Measurements from ENCODE around the gene SCYL2. TPM values are rescaled to one million over a fixed set of nuclear protein-coding genes. Genes with fewer than 3 reads are reported as not detected.
"Not testable (repeated sequence)": the region's sequence is repeated elsewhere in the genome, so short reads cannot be mapped to it uniquely, and the experiment has no call there.

The SCYL2 gene
- total RNA-seq, 4 donors from 2014 or later: 28.9 to 44.9 (median 33.3) TPM

DNA sequence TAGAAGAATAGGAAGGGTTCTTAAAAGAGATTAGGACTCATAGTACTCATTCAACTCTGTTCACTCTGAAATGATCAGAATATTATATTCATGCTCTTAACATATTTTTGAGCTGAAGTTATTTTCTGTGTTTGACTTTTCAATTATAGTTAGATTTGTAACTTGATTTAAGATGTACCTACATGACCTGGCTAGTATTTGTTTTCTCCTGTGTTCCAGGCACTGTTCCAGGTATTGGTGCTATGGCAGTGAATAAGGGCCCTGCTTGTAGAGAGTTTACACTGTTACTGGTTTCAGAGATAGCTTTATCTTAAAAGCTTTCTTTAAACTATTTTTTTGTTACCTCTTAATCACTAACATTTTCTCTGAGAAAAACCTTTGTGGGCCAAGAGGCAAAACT lies 70.8 kb downstream of the SCYL2 start:
- H3K4me1 ChIP-seq: peaks cover 0 to 3% of the 10 kb centered on the region in 2 donors
- intact Hi-C loops (cut with DNase I; ENCODE audit: low total_unique reads) (no loop called here), in situ Hi-C loops (cut with MboI; ENCODE audit: low sequenced_read_pairs in 4 of 4) (no loop called here)
- no peaks in the 10 kb centered on the region for H3K9me3 ChIP-seq
- H3K27ac ChIP-seq: no peak overlapping the region
- peaks cover 0 to 28% of the 10 kb centered on the region in 2 donors for H3K36me3 ChIP-seq
- H3K4me3 ChIP-seq: no peak overlapping the region
- ATAC-seq: no peak
- no peaks in the 10 kb centered on the region for H3K27me3 ChIP-seq
- no peak for TF ChIP-seq POLR2A (IDR thresholded peaks at IDR 0.05)
- TF ChIP-seq, protein P1, sequence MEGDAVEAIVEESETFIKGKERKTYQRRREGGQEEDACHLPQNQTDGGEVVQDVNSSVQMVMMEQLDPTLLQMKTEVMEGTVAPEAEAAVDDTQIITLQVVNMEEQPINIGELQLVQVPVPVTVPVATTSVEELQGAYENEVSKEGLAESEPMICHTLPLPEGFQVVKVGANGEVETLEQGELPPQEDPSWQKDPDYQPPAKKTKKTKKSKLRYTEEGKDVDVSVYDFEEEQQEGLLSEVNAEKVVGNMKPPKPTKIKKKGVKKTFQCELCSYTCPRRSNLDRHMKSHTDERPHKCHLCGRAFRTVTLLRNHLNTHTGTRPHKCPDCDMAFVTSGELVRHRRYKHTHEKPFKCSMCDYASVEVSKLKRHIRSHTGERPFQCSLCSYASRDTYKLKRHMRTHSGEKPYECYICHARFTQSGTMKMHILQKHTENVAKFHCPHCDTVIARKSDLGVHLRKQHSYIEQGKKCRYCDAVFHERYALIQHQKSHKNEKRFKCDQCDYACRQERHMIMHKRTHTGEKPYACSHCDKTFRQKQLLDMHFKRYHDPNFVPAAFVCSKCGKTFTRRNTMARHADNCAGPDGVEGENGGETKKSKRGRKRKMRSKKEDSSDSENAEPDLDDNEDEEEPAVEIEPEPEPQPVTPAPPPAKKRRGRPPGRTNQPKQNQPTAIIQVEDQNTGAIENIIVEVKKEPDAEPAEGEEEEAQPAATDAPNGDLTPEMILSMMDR (IDR thresholded peaks at IDR 0.05 in 4 of 5, conservative IDR thresholded peaks at IDR 0.05 in 1 of 5): no peak
- no peak for DNase-seq

DNA sequence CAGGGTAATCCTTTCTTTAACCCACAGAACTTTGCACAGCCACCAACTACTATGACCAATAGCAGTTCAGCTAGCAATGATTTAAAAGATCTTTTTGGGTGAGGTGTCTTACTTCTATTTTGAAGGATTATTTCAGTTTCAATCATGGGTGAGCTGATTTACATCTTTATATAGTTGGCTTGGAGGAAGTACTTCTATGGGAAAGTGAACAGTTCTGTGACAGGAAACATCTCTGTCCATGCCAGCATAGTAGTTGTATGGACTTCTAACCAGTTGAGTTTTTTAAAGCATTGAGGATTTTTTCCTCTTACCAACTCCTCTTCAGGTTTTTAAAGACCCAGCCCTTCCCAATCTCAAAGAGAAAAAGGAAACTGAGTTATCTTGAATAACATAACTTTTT lies 72.1 kb downstream of the SCYL2 start:
- TF ChIP-seq, protein P1 (IDR thresholded peaks at IDR 0.05 in 4 of 5, conservative IDR thresholded peaks at IDR 0.05 in 1 of 5): no peak
- TF ChIP-seq POLR2A (IDR thresholded peaks at IDR 0.05): no peak
- ATAC-seq: no peak
- Histone ChIP-seq H3K4me3 (no peak overlapping the region), H3K27me3 (no peaks in the 10 kb centered on the region), H3K9me3 (no peaks in the 10 kb centered on the region), H3K36me3 (peaks cover 0 to 28% of the 10 kb centered on the region in 2 donors), H3K4me1 (peaks cover 0 to 3% of the 10 kb centered on the region in 2 donors), H3K27ac (no peak overlapping the region)
- in situ Hi-C loops (cut with MboI; ENCODE audit: low sequenced_read_pairs in 4 of 4): no loop called here
- DNase-seq: no peak
- intact Hi-C loops (cut with DNase I; ENCODE audit: low total_unique reads): no loop called here

DNA sequence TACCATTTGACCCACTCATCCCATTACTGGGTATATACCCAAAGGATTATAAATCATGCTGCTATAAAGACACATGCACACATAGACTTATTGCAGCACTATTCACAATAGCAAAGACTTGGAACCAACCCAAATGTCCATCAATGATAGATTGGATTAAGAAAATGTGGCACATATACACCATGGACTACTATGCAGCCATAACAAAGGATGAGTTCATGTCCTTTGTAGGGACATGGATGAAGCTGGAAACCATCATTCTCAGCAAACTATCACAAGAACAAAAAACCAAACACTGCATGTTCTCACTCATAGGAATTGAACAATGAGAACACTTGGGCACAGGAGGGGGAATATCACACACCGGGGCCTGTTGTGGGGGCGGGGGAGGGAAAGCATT lies 75.9 kb downstream of the SCYL2 start:
- H3K4me1 ChIP-seq; in situ Hi-C loops (cut with MboI; ENCODE audit: low sequenced_read_pairs in 4 of 4); H3K27ac ChIP-seq; H3K9me3 ChIP-seq; H3K27me3 ChIP-seq; H3K4me3 ChIP-seq; DNase-seq; ATAC-seq: not testable (repeated sequence)
- intact Hi-C loops (cut with DNase I; ENCODE audit: low total_unique reads): loop anchor here (10.0 kb wide), 1 partner anchor 392 kb away; no protein-coding TSS in a partner anchor
- peaks cover 0 to 18% of the 10 kb centered on the region in 2 donors for H3K36me3 ChIP-seq

DNA sequence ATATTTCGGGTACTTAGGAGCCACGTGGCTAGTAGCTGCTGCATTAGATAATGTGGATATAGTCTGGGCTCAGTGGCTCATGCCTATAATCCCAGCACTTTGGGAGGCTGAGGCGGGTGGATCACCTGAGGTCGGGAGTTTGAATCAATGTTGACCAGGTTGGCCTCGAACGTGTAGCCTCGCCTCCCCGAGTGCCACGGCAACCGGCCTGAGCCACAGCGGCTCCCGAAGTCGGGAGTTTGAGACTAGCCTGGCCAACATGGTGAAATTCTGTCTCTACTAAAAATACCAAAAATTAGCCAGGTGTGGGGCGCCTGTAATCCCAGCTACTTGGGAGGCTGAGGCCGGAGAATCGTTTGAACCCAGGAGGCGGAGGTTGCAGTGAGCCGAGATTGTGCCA lies 77.4 kb downstream of the SCYL2 start:
- ATAC-seq: not testable (repeated sequence)

DNA sequence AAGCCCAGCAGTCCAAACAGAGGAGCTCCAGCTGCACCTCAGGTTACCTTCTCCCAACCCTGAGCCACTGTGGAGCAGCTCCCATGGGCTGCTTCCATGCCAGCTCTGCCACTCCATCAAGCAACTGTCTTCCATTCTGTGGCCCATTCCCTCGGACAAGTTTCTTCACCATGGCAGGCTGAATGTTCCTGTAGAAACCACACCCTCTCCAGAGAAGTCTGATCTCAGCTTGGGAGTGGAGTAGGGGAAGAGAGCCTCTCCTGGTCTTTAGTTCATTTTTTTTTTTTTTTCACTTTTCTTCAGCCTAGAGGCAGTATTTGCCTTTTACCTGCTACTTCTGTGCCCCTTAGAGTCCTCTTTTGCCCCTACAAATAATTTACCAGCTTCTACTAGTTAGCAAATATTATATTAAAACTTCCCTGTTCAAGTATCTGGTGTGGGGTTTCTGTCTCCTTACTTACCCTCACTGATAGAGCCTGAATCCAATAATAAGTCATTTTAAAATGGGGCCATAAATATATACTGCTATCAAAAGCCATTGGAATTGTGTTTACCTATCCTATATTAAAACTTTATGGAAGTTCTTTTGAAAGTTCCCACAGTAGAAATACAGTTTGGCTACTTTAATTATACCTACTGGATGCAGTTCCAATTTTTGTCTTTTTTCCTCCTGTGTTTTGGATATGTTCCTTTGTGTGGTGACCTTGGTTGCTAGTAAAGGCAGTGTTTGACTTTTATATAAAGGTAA lies 78.2 kb downstream of the SCYL2 start:
- Histone ChIP-seq H3K4me3 (no peak overlapping the region), H3K9me3 (no peaks in the 10 kb centered on the region), H3K27ac (no peak overlapping the region), H3K36me3 (no peaks in the 10 kb centered on the region), H3K27me3 (no peaks in the 10 kb centered on the region), H3K4me1 (no peaks in the 10 kb centered on the region)
- TF ChIP-seq, protein P1 (IDR thresholded peaks at IDR 0.05 in 4 of 5, conservative IDR thresholded peaks at IDR 0.05 in 1 of 5): no peak
- no peak for TF ChIP-seq POLR2A (IDR thresholded peaks at IDR 0.05)
- ATAC-seq (no peak), DNase-seq (no peak)
- in situ Hi-C loops (cut with MboI; ENCODE audit: low sequenced_read_pairs in 4 of 4): no loop called here
- intact Hi-C loops (cut with DNase I; ENCODE audit: low total_unique reads): loop anchor here (10.0 kb wide), 1 partner anchor 390 kb away; no protein-coding TSS in a partner anchor

More for the DNA sequence above, 77.4 kb downstream of the SCYL2 start:
- H3K4me3 ChIP-seq; H3K4me1 ChIP-seq; H3K9me3 ChIP-seq; DNase-seq; H3K36me3 ChIP-seq; in situ Hi-C loops (cut with MboI; ENCODE audit: low sequenced_read_pairs in 4 of 4); H3K27me3 ChIP-seq; H3K27ac ChIP-seq: not testable (repeated sequence)
- intact Hi-C loops (cut with DNase I; ENCODE audit: low total_unique reads): loop anchor here (10.0 kb wide), 1 partner anchor 390 kb away; no protein-coding TSS in a partner anchor

All from gastrocnemius medialis (tissue), 4 donors.